Measurements from ENCODE around the gene A2ML1.

Gene A2ML1

GRCh38 chr12:8816448-8817050 lies 5.9 kb upstream of the A2ML1 start:
- Histone ChIP-seq H2BK12ac (ENCODE audit: low read length) (no peak overlapping the region), H3K79me1 (ENCODE audit: low read length) (peaks cover 13% of the 10 kb centered on the region), H2BK120ac (ENCODE audit: insufficient read depth, low read length, poor library complexity) (no peak overlapping the region), H3K14ac (ENCODE audit: low read length) (no peak overlapping the region), H3K4me2 (ENCODE audit: low read length) (no peak overlapping the region), H2AK5ac (ENCODE audit: low read length) (no peak overlapping the region), H3K27ac (ENCODE audit: low read depth, low read length) (no peak overlapping the region), H4K8ac (ENCODE audit: low read depth, low read length) (no peak overlapping the region), H2AFZ (ENCODE audit: insufficient read depth, low read length, poor library complexity) (no peak overlapping the region), H3K4me3 (ENCODE audit: low read depth, low read length) (no peak overlapping the region), H3K9me3 (ENCODE audit: insufficient read depth, low read depth, low read length) (no peaks in the 10 kb centered on the region), H3K23ac (ENCODE audit: low read length) (no peak overlapping the region), H3K36me3 (ENCODE audit: control insufficient read depth in 1 of 2, insufficient read depth in 2 of 2, low read length in 2 of 2) (no peaks in the 10 kb centered on the region), H3K4me1 (ENCODE audit: control insufficient read depth in 1 of 2, insufficient read depth in 2 of 2, low read length in 2 of 2) (peaks cover 8 to 15% of the 10 kb centered on the region in 2 experiments), H3K4ac (ENCODE audit: low read depth, low read length) (no peak overlapping the region), H2BK5ac (ENCODE audit: low read depth, low read length, poor library complexity) (no peak overlapping the region), H3K18ac (ENCODE audit: low read length) (no peak overlapping the region), H4K91ac (ENCODE audit: low read depth, low read length) (no peak overlapping the region), H3K9ac (ENCODE audit: low read length) (no peak overlapping the region), H4K12ac (ENCODE audit: low read depth, low read length) (no peak overlapping the region), H3K79me2 (ENCODE audit: control insufficient read depth, insufficient read depth, low read length, poor library complexity) (no peaks in the 10 kb centered on the region), H3K27me3 (ENCODE audit: insufficient read depth, low read length) (no peaks in the 10 kb centered on the region)
- no CpG with 5 or more reads among the region's 3 CpGs for WGBS (ENCODE audit: extremely low coverage, insufficient coverage, insufficient read length)
- no peak for DNase-seq

- Histone ChIP-seq H3K18ac (ENCODE audit: low read length) (peak overlapping the region; percentile 8), H2BK120ac (ENCODE audit: insufficient read depth, low read length, poor library complexity) (peak overlapping the region; percentile 32), H2AK5ac (ENCODE audit: low read length) (no peak overlapping the region), H3K36me3 (ENCODE audit: control insufficient read depth in 1 of 2, insufficient read depth in 2 of 2, low read length in 2 of 2) (no peaks in the 10 kb centered on the region), H3K4ac (ENCODE audit: low read depth, low read length) (no peak overlapping the region), H3K23ac (ENCODE audit: low read length) (no peak overlapping the region), H2BK12ac (ENCODE audit: low read length) (no peak overlapping the region), H3K79me2 (ENCODE audit: control insufficient read depth, insufficient read depth, low read length, poor library complexity) (no peaks in the 10 kb centered on the region), H3K14ac (ENCODE audit: low read length) (no peak overlapping the region), H3K4me2 (ENCODE audit: low read length) (no peak overlapping the region), H4K12ac (ENCODE audit: low read depth, low read length) (no peak overlapping the region), H3K9ac (ENCODE audit: low read length) (no peak overlapping the region), H2AFZ (ENCODE audit: insufficient read depth, low read length, poor library complexity) (no peak overlapping the region), H3K9me3 (ENCODE audit: insufficient read depth, low read depth, low read length) (no peaks in the 10 kb centered on the region), H4K8ac (ENCODE audit: low read depth, low read length) (no peak overlapping the region), H2BK5ac (ENCODE audit: low read depth, low read length, poor library complexity) (no peak overlapping the region), H3K79me1 (ENCODE audit: low read length) (peaks cover 17% of the 10 kb centered on the region), H4K91ac (ENCODE audit: low read depth, low read length) (no peak overlapping the region), H3K4me1 (ENCODE audit: control insufficient read depth in 1 of 2, insufficient read depth in 2 of 2, low read length in 2 of 2) (peaks cover 12 to 19% of the 10 kb centered on the region in 2 experiments), H3K27ac (ENCODE audit: low read depth, low read length) (no peak overlapping the region), H3K27me3 (ENCODE audit: insufficient read depth, low read length) (no peaks in the 10 kb centered on the region), H3K4me3 (ENCODE audit: low read depth, low read length) (no peak overlapping the region)
- no CpG with 5 or more reads among the region's 1 CpG for WGBS (ENCODE audit: extremely low coverage, insufficient coverage, insufficient read length)
- DNase-seq, result peak; percentile 78 to 91
Observed at GRCh38 chr12:8817856-8818255, 4.6 kb upstream of the A2ML1 start.

- Histone ChIP-seq H3K79me1 (ENCODE audit: low read length) (peaks cover 20% of the 10 kb centered on the region), H3K4me2 (ENCODE audit: low read length) (no peak overlapping the region), H3K23ac (ENCODE audit: low read length) (no peak overlapping the region), H2AK5ac (ENCODE audit: low read length) (no peak overlapping the region), H4K12ac (ENCODE audit: low read depth, low read length) (no peak overlapping the region), H3K18ac (ENCODE audit: low read length) (no peak overlapping the region), H3K4me3 (ENCODE audit: low read depth, low read length) (no peak overlapping the region), H2BK5ac (ENCODE audit: low read depth, low read length, poor library complexity) (peak overlapping the region; percentile 24), H4K8ac (ENCODE audit: low read depth, low read length) (no peak overlapping the region), H2BK120ac (ENCODE audit: insufficient read depth, low read length, poor library complexity) (no peak overlapping the region), H4K91ac (ENCODE audit: low read depth, low read length) (no peak overlapping the region), H3K27me3 (ENCODE audit: insufficient read depth, low read length) (no peaks in the 10 kb centered on the region), H3K4ac (ENCODE audit: low read depth, low read length) (no peak overlapping the region), H3K27ac (ENCODE audit: low read depth, low read length) (no peak overlapping the region), H3K14ac (ENCODE audit: low read length) (no peak overlapping the region), H2BK12ac (ENCODE audit: low read length) (no peak overlapping the region), H3K9me3 (ENCODE audit: insufficient read depth, low read depth, low read length) (no peaks in the 10 kb centered on the region), H3K4me1 (ENCODE audit: control insufficient read depth in 1 of 2, insufficient read depth in 2 of 2, low read length in 2 of 2) (peaks cover 14 to 21% of the 10 kb centered on the region in 2 experiments), H3K79me2 (ENCODE audit: control insufficient read depth, insufficient read depth, low read length, poor library complexity) (no peaks in the 10 kb centered on the region), H2AFZ (ENCODE audit: insufficient read depth, low read length, poor library complexity) (no peak overlapping the region), H3K9ac (ENCODE audit: low read length) (no peak overlapping the region), H3K36me3 (ENCODE audit: control insufficient read depth in 1 of 2, insufficient read depth in 2 of 2, low read length in 2 of 2) (no peaks in the 10 kb centered on the region)
- no peak for DNase-seq
- no CpG with 5 or more reads among the region's 2 CpGs for WGBS (ENCODE audit: extremely low coverage, insufficient coverage, insufficient read length)
Observed at GRCh38 chr12:8818526-8818925, 3.9 kb upstream of the A2ML1 start.

GRCh38 chr12:8819666-8819980 lies 2.8 kb upstream of the A2ML1 start:
- Histone ChIP-seq H3K4me1 (ENCODE audit: control insufficient read depth in 1 of 2, insufficient read depth in 2 of 2, low read length in 2 of 2) (peaks cover 14 to 25% of the 10 kb centered on the region in 2 experiments), H2BK5ac (ENCODE audit: low read depth, low read length, poor library complexity) (peak overlapping the region; percentile 68), H3K79me1 (ENCODE audit: low read length) (peaks cover 22% of the 10 kb centered on the region), H3K27ac (ENCODE audit: low read depth, low read length) (peak overlapping the region; percentile 78), H2BK12ac (ENCODE audit: low read length) (peak overlapping the region; percentile 38), H3K4ac (ENCODE audit: low read depth, low read length) (no peak overlapping the region), H4K8ac (ENCODE audit: low read depth, low read length) (peak overlapping the region; percentile 33), H4K12ac (ENCODE audit: low read depth, low read length) (no peak overlapping the region), H3K23ac (ENCODE audit: low read length) (no peak overlapping the region), H4K91ac (ENCODE audit: low read depth, low read length) (peak overlapping the region; percentile 78), H3K4me3 (ENCODE audit: low read depth, low read length) (no peak overlapping the region), H3K27me3 (ENCODE audit: insufficient read depth, low read length) (no peaks in the 10 kb centered on the region), H3K79me2 (ENCODE audit: control insufficient read depth, insufficient read depth, low read length, poor library complexity) (no peaks in the 10 kb centered on the region), H3K4me2 (ENCODE audit: low read length) (peak overlapping the region; percentile 32), H2AFZ (ENCODE audit: insufficient read depth, low read length, poor library complexity) (peak overlapping the region; percentile 3), H3K9me3 (ENCODE audit: insufficient read depth, low read depth, low read length) (no peaks in the 10 kb centered on the region), H3K36me3 (ENCODE audit: control insufficient read depth in 1 of 2, insufficient read depth in 2 of 2, low read length in 2 of 2) (no peaks in the 10 kb centered on the region), H2AK5ac (ENCODE audit: low read length) (no peak overlapping the region), H3K9ac (ENCODE audit: low read length) (no peak overlapping the region), H3K18ac (ENCODE audit: low read length) (no peak overlapping the region), H3K14ac (ENCODE audit: low read length) (no peak overlapping the region), H2BK120ac (ENCODE audit: insufficient read depth, low read length, poor library complexity) (peak overlapping the region; percentile 93)
- DNase-seq, result peak in 1 of 2 donors; percentile 51
- no CpG with 5 or more reads among the region's 5 CpGs for WGBS (ENCODE audit: extremely low coverage, insufficient coverage, insufficient read length)
